Measurements from ENCODE around the gene CLPTM1L. TPM values are rescaled to one million over a fixed set of nuclear protein-coding genes. Genes with fewer than 3 reads are reported as not detected.

Gene CLPTM1L
- polyA plus RNA-seq, 1 donor from 2014 or later: 61.6 TPM

- H3K27me3 ChIP-seq (ENCODE audit: insufficient read depth, low read depth, low read length): no peaks in the 10 kb centered on the region
- no peaks in the 10 kb centered on the region for H3K9me2 ChIP-seq (ENCODE audit: insufficient read depth, low read length)
- no peak overlapping the region for H3K27ac ChIP-seq (ENCODE audit: low read length)
- H4K20me1 ChIP-seq (ENCODE audit: insufficient read depth): no peaks in the 10 kb centered on the region
- no peak overlapping the region for H3K9ac ChIP-seq (ENCODE audit: low read length)
- H2AFZ ChIP-seq (ENCODE audit: low read depth, low read length): no peak overlapping the region
- no peaks in the 10 kb centered on the region for H3K36me3 ChIP-seq (ENCODE audit: insufficient read depth, low read length)
- no peak overlapping the region for H3K4me3 ChIP-seq (ENCODE audit: low read length)
- no peaks in the 10 kb centered on the region for H3F3A ChIP-seq (ENCODE audit: insufficient read depth, low read length, poor library complexity, severe bottlenecking)
- TF ChIP-seq REST (IDR thresholded peaks at IDR 0.05; ENCODE audit: borderline replicate concordance) (no peak), EZH2 (IDR thresholded peaks at IDR 0.05; ENCODE audit: borderline replicate concordance, insufficient read depth, low read length, poor library complexity, severe bottlenecking) (no peak), RAD21 (conservative IDR thresholded peaks at IDR 0.05) (no peak), TAF1 (IDR thresholded peaks at IDR 0.05; ENCODE audit: low read depth) (no peak), POLR2AphosphoS5 (IDR thresholded peaks at IDR 0.05) (no peak), SMC3 (conservative IDR thresholded peaks at IDR 0.05; ENCODE audit: poor library complexity) (no peak), MXI1 (conservative IDR thresholded peaks at IDR 0.05; ENCODE audit: poor library complexity, severe bottlenecking) (no peak), EP300 (conservative IDR thresholded peaks at IDR 0.05; ENCODE audit: poor library complexity, severe bottlenecking) (no peak), CTCF (IDR thresholded peaks at IDR 0.05; ENCODE audit: poor library complexity, severe bottlenecking) (no peak)
- H3K79me2 ChIP-seq (replicated peaks; ENCODE audit: insufficient read depth, low read length): no peaks in the 10 kb centered on the region
- no peaks in the 10 kb centered on the region for H3K9me3 ChIP-seq (ENCODE audit: low read length)
- H3K4me2 ChIP-seq (ENCODE audit: low read length): no peak overlapping the region
These were observed 24.2 kb downstream of the CLPTM1L start for GRCh38 chr5:1320436-1321344.

- no peak overlapping the region for H2AFZ ChIP-seq (ENCODE audit: low read depth, low read length)
- no peaks in the 10 kb centered on the region for H3F3A ChIP-seq (ENCODE audit: insufficient read depth, low read length, poor library complexity, severe bottlenecking)
- no peaks in the 10 kb centered on the region for H3K9me2 ChIP-seq (ENCODE audit: insufficient read depth, low read length)
- no peaks in the 10 kb centered on the region for H3K36me3 ChIP-seq (ENCODE audit: insufficient read depth, low read length)
- no peaks in the 10 kb centered on the region for H3K79me2 ChIP-seq (replicated peaks; ENCODE audit: insufficient read depth, low read length)
- no peak overlapping the region for H3K27ac ChIP-seq (ENCODE audit: low read length)
- TF ChIP-seq REST (IDR thresholded peaks at IDR 0.05; ENCODE audit: borderline replicate concordance): no peak
- TF ChIP-seq MXI1 (conservative IDR thresholded peaks at IDR 0.05; ENCODE audit: poor library complexity, severe bottlenecking): no peak
- TF ChIP-seq POLR2AphosphoS5 (IDR thresholded peaks at IDR 0.05): no peak
- TF ChIP-seq EP300 (conservative IDR thresholded peaks at IDR 0.05; ENCODE audit: poor library complexity, severe bottlenecking): no peak
- no peak for TF ChIP-seq TAF1 (IDR thresholded peaks at IDR 0.05; ENCODE audit: low read depth)
- TF ChIP-seq EZH2 (IDR thresholded peaks at IDR 0.05; ENCODE audit: borderline replicate concordance, insufficient read depth, low read length, poor library complexity, severe bottlenecking): no peak
- no peak for TF ChIP-seq SMC3 (conservative IDR thresholded peaks at IDR 0.05; ENCODE audit: poor library complexity)
- no peak for TF ChIP-seq CTCF (IDR thresholded peaks at IDR 0.05; ENCODE audit: poor library complexity, severe bottlenecking)
- TF ChIP-seq RAD21 (conservative IDR thresholded peaks at IDR 0.05): no peak
- no peaks in the 10 kb centered on the region for H3K27me3 ChIP-seq (ENCODE audit: insufficient read depth, low read depth, low read length)
- no peak overlapping the region for H3K4me3 ChIP-seq (ENCODE audit: low read length)
- no peaks in the 10 kb centered on the region for H4K20me1 ChIP-seq (ENCODE audit: insufficient read depth)
- no peak overlapping the region for H3K9ac ChIP-seq (ENCODE audit: low read length)
- H3K9me3 ChIP-seq (ENCODE audit: low read length): no peaks in the 10 kb centered on the region
- no peak overlapping the region for H3K4me2 ChIP-seq (ENCODE audit: low read length)
These were observed 25.3 kb downstream of the CLPTM1L start for GRCh38 chr5:1319436-1320256.

Data from neural cell (in vitro differentiated cells).